Stimulated activated CD4-positive, alpha-beta T cell treated with anti-CD3 and anti-CD28 coated beads, Interleukin-15, amount 100 ng/mL, for 48 hours (primary cell): ENCODE measurements around the gene PTPN14.

Experiments
- DNase-seq, 2 donors: peaks; one replicate each; pipeline ENCODE4 v3.0.0-alpha.2; 2020; ENCODE audit warnings: low read depth in 2 of 2

PTPN14 gene

DNA sequence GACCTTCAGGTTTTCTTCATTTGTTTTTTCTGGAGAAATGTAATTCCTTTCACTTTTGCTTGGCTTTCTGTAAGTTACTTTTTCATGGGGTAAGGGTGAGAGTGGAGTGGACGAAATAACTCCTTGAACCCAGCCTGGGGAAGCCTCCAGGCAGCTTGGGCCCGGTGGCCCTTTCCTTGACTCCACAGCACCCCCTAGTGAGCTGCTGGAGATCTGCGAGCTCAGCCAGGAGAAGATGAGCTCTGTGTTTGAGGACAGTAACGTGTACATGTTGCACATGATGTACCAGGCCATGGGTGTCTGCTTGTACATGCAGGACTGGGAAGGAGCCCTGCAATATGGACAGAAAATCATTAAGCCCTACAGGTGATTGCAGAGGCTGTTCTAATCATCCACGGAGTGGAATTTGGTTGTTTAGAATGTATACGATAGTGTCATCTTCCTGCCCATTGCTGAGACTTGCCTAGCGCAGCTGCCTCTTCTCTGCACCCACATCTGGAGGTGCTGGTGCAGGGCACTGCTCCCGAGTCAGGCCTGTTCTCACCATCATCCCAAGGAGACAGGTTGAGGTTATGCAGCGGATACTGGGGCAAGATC, 219.5 kb downstream of the PTPN14 start:
- peak; percentile 21 to 51 for DNase-seq

DNA sequence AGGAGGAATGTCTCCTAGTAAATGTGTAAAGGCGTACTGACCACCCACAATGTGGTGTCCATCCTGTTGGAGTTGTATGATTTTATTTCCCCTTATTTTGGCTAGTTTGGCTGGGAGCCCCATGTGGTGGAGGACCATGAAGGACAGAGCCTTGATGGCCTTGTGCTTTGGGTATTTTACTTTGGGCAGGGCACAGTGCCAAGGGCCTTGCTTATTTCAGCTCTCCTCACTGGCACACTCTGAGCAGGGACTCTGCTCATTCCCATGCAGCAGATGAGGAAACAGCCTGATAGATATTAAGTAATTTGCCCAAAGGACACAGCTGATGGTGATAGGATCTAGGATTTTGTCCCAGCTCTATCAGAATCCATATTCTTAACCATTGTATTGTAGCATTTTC, 220.2 kb downstream of the PTPN14 start:
- no peak for DNase-seq

DNA sequence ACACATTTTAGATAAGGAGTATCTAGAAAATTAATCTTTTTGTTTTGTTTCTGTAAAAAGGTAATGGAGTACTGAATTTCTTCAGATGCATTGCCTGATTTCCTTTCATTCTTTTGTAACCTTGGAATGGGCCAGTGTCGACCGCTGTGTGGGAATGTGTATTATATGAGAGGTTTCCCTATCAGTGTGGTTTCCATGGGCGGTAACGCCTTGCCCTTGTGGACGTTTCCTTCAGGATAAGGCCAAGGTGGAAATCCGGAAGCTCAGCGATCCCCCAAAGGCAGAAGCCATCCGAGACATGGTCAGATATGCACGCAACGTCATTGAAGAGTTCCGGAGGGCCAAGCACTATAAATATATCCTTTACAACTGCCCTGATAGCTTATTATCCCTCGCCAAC, 220.7 kb downstream of the PTPN14 start:
- no peak for DNase-seq

DNA sequence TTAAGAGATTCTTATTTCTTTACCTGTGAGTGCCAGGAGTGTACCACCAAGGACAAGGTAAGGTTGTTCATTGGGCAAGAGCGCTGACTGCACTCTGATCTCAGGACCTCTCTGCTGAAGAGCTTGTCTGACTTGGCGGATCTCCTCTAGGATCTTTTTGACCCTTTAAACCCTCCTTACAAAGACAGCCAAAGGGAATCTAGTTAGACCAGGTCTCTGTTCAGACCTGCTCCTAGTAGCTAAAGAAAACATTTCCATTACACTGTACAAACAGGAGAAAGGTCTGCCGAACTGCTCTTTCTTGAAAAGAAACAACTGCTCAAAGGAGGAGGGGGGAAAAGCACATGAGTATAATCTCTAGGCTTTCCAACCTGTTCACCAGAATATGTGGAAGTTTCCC, 221.2 kb downstream of the PTPN14 start:
- no peak for DNase-seq

DNA sequence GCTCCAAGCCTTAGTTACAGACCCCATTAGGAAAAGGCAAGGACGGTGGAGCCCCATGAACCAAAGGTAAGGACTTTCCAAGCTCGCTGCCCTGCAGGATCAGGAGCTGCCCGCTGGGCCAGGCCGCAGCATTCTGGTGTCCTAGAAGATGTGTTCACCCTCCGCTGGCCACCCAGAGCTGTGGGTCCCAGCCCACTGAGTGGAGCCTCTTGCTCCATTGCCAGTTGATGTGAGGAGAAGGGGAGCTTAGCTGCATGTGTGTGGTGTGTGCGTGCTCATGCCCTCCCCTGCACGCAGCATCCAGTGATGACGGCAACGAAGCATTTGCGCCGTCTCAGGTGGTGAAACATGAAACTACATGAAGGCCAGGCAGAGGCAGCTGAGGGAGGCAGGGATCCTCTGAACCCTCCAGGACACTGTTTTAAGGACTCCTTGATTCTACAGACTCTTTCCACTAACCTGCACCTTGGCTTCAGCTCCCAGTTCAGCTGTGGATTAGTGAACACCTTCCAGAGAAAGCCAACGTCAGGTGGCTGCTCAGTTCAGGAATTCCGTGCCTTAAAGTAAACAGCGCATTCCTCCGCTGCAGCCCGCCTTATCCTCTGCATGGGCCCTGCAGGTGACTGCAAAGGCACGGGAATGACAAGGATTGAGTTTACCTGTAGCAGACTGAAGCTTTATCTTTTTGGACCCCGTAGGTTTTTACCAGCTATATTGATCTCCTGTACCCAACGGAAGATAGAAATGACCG, 221.8 kb downstream of the PTPN14 start:
- DNase-seq, result no peak

DNA sequence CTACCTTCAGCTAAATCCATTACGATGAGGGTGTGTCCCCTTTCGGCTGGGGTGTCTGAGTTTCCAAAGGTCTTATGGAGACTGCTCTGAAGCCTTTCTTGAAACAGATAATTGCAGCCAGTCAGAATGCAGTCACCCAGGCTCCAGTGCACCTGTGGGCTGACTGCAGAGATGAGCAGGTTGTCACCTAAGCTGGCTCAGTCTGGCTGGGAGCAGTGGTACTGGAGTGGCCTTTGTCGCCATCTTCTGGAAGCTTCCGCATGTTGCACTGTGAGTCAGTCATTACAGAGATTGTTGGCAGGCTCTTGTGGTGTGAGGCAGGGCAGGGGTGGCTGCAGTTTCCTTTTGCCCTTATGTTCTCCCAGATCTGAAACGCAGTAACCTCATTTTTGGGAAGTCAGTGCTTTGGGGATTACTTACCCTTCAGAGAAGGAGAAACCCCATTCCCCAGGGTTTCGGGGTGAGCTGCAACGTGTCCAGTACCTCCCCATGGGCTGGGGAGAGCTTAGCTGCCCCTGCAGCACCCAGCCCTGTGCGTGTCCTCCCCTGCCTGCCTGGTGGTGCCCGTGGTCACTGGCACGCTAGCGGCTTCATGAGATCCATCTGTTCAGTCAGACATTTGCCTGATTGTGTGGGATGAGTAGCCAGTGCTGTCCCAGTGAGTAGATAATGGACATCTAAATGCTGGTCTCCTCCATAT, 222.5 kb downstream of the PTPN14 start:
- DNase-seq, result peak; percentile 62 to 65

DNA sequence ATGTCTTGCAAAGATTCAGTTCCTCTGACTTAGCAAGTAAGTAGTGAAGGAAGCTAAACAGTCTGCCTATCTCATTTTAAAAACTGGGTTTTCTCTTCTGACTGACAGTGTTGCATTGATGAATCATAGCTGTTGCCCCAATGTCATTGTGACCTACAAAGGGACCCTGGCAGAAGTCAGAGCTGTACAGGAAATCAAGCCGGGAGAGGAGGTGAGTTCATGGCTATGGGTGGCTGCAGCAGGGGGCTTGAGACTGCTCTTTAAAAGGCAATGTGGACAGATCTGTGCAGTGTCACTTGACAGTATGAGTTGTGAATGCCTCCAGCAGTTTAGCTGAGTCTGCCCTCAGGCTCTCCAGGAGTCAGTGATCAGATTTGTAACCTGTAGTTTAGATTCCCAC, 223.9 kb downstream of the PTPN14 start:
- no peak for DNase-seq

DNA sequence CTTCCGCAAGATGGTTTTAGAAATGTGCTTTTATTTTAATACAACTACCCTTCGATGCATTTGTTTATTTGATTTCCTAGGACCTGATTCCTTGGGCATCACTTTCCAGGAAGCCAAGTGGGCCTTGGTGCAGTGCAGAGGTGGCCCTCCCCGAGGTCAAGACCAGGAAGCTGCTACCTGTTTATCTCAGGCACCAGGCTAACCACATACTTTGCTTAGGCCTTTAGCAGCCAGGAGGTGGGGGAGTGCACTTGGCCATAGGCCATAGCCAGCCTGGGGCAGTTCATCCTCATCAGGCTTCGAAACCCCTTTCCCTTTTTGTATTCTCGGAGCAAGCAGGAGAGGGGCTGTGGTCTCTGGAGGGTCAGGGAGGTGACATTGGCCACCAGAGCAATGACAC, 225.0 kb downstream of the PTPN14 start:
- DNase-seq, result no peak

DNA sequence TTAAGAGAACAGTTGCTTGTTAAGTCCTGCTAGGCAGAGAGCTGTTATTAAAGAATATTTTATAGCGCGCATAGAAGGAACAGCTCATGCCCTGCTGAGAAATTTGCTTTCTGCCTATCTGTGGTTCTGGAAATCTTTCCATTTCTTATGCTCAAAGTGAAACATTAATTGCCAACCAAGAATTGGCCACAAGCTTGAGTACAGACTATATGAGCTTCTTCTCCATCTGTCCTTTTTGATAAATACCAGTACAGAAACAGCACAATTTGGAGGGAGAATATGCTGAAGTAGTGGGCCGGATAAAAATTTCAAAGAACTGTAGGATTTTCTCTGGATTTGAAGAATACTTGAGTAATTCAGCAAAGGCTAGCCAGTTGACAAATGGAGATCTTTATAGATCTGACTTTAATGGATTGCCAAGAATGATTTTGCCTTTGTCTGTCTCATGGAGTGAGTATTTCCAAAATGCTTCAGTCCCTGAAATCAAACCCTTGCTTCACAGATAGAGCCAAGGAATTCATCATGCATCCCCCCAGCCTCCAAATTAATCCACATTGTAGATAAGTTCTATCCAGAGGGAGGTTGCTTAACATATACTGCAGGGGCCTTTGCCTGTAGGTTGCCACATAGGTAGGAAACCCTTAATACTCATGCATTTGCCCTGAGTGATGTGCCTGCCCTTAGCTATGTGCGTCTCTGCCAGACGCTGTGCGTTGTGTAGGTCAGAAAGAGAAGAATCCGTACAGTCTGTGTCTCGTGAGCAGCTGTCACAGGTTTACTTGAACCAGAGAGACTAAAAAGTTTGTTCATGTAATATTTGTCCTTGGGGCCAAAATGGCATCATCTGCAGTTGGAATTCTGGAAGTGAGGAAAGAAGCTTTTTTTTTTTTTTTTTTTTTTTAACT, 226.3 kb downstream of the PTPN14 start:
- no peak for DNase-seq

DNA sequence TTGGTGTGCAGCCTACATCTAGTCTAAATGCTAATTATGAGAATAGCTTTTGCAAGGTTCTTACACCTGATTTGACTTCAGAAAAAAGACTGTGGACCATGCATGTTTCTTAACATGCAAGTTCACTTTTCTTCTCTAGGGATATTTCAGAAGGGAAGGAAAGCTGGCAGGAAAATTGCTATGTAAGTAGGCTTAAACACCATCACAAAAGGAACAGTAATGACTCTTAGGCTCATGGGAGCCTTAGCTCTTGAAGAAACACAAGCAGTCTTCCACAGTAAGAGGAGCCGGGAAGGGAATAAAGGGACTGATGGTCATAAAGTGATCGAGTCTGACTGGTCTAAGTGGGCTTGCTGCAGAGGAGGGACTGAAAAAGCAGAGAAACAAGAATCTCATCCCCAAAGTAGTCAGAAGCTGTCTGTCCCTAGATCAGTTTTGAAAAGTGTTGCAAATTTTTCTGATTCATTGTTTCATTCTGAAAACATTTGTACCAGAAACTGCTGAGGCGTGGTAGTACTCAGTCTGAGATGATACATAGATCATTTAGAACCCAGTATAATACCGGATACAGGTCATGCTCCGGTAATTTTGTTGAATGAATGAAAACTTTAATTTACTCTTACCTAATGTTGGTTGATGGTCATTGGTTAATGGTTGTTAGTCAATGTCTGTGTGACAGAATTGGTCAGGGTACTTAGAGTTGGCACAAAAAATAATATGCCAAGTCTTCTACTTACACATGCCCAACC, 229.5 kb downstream of the PTPN14 start:
- DNase-seq, result no peak

DNA sequence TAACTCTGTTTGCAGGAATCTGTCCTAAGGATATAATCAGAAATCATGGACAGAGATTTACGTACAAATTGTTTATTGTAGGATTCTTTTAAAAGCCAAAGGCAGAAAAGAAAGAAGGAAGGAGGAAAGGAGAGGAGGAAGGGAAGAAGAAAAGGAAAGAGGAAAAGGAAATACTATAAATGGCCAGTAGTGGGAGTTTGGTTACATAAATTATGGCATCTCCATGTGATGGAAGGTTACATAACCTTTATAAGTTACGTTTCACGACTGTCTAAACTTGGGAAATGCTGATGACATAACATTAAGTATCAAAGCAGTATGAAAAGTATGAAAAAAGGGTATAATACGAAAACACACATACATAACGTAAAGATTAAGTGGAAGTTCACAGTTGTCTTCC, 231.5 kb downstream of the PTPN14 start:
- DNase-seq, result no peak

DNA sequence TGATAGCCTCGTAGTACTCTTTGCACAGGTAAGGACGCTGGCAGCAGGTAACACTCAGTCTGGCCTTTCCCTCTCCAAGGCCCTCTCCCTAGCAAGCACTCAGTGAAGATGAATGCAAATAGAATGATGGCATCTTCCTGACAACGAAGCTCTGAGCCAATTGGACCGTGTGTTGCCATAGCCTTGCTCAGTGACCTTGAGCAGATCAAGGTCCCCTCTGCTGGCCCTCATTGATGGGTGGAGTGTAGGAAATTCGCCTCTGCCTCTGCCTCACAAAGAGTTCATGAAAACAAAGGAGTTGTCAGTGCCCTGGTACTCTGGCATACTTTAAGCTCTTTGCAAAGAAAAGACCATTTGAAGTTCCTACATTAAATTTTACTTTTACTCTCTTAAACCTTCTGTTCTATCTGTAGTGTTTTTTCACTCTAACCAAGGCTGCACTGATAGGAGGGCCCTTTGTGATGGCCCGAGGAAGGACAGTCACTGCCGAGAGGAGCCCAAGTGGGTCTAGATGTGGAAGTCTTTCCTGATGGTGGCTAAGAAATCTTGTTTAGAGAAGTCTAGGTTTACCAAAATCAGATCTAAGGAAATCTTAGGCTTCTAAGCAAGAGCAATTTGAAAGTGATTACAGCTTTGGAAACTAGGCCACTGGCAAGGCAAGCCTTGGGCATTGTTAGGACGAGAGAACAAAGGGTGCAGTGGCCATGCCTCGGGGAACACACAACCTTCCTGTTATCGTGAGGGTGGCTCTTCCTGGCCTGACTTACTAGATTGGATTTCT, 232.3 kb downstream of the PTPN14 start:
- DNase-seq, result no peak

DNA sequence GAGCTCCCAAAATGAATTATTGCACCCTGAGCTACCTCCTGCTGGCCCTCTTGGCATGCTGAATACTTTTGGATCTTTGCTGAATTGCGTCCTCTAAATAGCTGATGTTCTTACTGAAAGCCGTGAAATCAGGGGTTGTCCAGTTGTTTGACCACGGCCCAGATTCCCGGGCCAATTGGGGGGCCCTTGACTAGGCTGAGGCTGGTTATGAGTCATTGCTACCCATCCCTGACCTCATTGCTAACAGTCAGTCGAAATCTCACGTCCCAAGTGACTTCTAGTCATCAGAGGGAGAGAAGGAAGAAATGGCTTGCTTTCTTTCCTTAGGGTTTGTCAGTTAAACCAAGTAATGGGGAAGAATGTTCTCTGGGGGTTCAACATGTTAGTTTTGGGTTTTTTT, 233.0 kb downstream of the PTPN14 start:
- no peak for DNase-seq

DNA sequence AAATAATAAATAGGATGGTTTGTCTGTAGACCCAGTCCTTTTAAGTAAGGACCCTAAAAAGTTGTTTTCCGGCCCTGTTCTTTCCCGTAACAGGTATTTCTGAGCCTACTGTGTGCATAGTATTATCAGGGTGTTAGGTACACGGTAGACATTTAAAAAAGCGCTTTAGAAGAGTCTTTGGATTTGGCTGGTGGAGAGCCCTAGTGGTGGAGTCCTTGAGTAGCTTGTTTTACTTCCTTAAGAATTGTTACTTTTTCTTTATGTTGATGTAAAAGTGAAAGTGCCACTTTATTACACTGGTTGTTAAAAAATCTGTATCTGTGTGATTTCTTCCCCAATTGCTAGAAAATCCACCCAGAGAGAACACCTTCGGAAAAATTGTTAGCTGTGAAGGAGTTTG, 233.7 kb downstream of the PTPN14 start:
- DNase-seq, result no peak

DNA sequence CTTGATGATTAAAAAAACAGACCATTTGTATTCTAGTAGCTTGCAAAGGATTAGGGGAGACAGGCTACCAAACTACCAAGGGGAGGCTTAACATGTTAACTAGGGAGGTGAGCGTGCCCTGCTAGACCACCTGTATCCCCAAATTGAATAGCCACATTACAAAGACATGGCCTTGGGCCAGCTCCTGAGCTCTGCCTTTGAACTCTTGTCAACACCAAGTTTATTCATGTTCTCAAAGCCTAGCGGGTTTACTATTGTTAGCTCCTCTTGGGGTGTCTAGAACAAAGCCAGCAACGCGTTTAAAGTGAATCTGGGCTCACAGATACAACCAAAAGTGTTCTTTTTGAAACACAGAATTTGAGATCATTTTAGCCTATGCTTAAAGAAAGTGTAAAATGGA, 234.1 kb downstream of the PTPN14 start:
- no peak for DNase-seq

DNA sequence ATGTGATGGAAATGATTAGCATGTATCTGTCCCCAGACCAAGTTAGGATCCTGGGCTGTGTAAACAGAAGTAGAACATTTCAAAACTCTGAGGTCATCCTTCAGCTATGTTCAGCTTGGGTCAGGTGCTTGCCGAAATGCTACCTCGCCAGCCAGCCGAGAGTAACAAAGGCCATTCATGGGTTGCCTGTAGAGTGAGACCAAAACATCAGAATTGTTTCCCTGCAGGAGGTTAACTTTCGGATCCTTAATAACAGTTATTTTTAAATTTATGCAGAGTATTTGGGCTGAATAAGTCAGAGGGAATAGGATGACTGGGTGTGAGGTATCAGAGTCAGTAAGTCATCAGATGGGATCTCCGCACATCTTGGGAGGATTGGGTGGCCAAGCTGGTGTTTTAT, 234.8 kb downstream of the PTPN14 start:
- no peak for DNase-seq

DNA sequence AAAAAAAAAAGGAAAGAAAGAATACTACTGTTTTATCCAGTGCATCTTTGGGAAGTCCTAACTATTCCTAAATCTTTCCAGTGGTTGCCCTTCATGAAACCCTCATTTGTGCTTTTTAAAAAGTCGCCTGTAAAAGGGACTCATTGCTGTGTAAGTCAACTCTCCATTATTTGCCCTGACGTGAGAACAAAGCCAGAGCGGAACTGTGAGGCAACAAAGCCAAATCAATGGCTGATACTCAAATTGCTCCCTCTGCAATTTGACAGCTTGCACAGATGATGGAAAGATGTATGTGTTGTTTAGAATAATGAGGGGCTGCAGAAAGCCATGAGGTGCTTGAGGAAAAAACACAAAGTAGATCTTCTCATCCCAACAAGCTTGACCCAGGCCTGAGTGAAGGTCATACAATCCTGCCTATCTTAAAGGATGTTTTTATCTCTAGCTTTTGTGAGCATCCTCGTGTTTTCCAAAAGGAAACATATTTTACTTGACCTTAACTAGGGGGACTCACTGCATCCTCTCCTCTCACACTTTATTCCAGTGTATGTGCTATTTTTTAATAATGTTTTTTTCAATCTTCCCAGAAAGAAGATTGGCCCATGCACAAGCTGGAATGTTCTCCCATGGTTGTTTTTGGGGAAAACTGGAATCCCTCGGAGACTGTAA, 237.1 kb downstream of the PTPN14 start:
- no peak for DNase-seq

DNA sequence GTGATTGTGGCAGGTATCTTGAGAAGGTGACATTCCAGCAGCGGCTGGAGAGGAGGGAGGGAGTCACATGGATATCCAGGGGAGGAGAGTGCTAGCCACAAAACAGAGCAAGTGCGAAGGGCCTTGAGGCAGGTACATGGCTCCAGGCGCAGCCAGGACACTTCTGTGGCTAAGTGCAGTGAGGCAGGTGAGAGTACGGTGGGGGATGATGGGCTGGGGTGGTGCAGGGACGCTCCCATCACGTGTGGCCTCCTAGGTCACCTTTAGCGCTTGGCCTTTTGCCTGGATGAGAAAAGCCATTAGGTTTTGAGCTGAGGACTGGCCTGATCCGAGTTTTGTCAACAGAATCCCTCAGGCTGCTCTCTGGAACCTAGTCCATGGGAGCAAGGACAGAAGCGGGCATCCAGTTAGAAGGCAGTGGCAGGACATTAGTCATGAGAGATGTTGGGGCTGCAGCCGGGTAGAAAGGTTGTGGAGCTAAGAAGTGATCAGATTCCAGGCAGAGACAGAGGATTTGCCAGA, 238.8 kb downstream of the PTPN14 start:
- no peak for DNase-seq

DNA sequence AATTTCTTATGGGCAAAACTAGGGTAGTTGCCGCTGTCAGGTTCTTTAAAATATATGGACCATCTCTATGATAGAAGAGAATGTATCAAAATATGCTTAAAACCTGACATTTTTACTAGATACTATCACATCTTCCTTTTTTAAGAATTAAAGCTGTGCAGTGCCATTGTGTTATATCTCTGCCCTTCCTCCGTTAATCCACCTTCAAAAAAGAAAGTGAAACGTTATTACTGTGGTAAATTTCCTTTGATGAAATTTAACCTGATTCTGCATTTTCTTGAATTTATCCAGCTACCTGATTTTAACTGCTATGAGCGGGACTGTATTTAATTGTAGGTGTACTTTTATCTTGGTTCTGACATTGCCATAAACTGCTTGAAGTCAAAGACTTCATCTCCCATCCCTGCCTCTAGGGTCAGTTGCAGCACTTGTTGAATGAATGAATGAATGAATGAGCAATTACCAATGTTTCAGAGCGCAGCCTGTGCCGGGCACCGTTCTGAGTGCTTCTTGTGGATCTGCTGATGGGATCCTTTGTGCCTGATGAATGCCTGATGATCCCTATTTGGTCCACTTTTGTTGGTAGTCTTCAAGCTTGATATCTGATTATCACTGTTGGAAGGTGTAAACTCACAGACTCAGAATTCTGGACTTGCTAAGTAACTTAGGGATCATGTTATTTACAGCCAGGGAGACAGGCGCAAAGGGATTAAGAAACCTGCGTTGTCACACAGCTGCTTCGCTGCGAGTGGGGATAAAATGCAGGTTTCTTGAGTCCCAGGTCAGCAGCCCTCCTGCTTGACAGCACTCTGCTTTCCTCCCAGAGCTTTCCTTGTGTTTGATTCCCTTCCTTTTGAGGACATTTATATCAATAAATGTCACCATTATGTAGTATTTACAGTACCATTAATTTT, 240.4 kb downstream of the PTPN14 start:
- no peak for DNase-seq
